ENCODE measurements around the gene TP63. TPM values are rescaled to one million over a fixed set of nuclear protein-coding genes. Genes with fewer than 3 reads are reported as not detected.

Gene TP63
- total RNA-seq, 1 donor: 1.8 TPM

- Histone ChIP-seq H3K36me3 (ENCODE audit: insufficient read depth, low read length) (no peaks in the 10 kb centered on the region), H2AFZ (ENCODE audit: low read length) (no peak overlapping the region), H3K27ac (ENCODE audit: low read depth, low read length) (no peak overlapping the region), H3K4me1 (ENCODE audit: insufficient read depth, low read length) (peaks cover 11% of the 10 kb centered on the region), H3K79me2 (ENCODE audit: insufficient read depth, low read length) (no peaks in the 10 kb centered on the region), H3K4me3 (ENCODE audit: insufficient read depth, low read length) (no peak overlapping the region), H3K4me2 (ENCODE audit: insufficient read depth, low read length) (no peak overlapping the region), H3K9me3 (ENCODE audit: low read depth, low read length) (no peaks in the 10 kb centered on the region), H4K20me1 (ENCODE audit: insufficient read depth, low read length) (no peaks in the 10 kb centered on the region), H3K27me3 (ENCODE audit: insufficient read depth, low read length) (no peaks in the 10 kb centered on the region)
- DNase-seq (ENCODE audit: insufficient read length, low spot score, missing footprints): no peak
- TF ChIP-seq CTCF (IDR thresholded peaks at IDR 0.05; ENCODE audit: extremely low read depth, low read depth, low read length): no peak
These were observed 211.8 kb downstream of the TP63 start for GRCh38 chr3:189842681-189843602.

GRCh38 chr3:189845069-189845468 is 213.9 kb downstream of the TP63 start:
- TF ChIP-seq CTCF (IDR thresholded peaks at IDR 0.05; ENCODE audit: extremely low read depth, low read depth, low read length): no peak
- Histone ChIP-seq H2AFZ (ENCODE audit: low read length) (no peak overlapping the region), H4K20me1 (ENCODE audit: insufficient read depth, low read length) (no peaks in the 10 kb centered on the region), H3K79me2 (ENCODE audit: insufficient read depth, low read length) (no peaks in the 10 kb centered on the region), H3K27me3 (ENCODE audit: insufficient read depth, low read length) (no peaks in the 10 kb centered on the region), H3K4me2 (ENCODE audit: insufficient read depth, low read length) (no peak overlapping the region), H3K9me3 (ENCODE audit: low read depth, low read length) (no peaks in the 10 kb centered on the region), H3K4me1 (ENCODE audit: insufficient read depth, low read length) (peaks cover 11% of the 10 kb centered on the region), H3K36me3 (ENCODE audit: insufficient read depth, low read length) (no peaks in the 10 kb centered on the region), H3K4me3 (ENCODE audit: insufficient read depth, low read length) (no peak overlapping the region), H3K27ac (ENCODE audit: low read depth, low read length) (no peak overlapping the region)
- no peak for DNase-seq (ENCODE audit: insufficient read length, low spot score, missing footprints)

- TF ChIP-seq CTCF (IDR thresholded peaks at IDR 0.05; ENCODE audit: extremely low read depth, low read depth, low read length): no peak
- no peak overlapping the region for H3K4me3 ChIP-seq (ENCODE audit: insufficient read depth, low read length)
- H3K79me2 ChIP-seq (ENCODE audit: insufficient read depth, low read length): no peaks in the 10 kb centered on the region
- H3K9me3 ChIP-seq (ENCODE audit: low read depth, low read length): no peaks in the 10 kb centered on the region
- peak; percentile 41 for DNase-seq (ENCODE audit: insufficient read length, low spot score, missing footprints)
- H4K20me1 ChIP-seq (ENCODE audit: insufficient read depth, low read length): no peaks in the 10 kb centered on the region
- peaks cover 10% of the 10 kb centered on the region for H3K4me1 ChIP-seq (ENCODE audit: insufficient read depth, low read length)
- no peak overlapping the region for H2AFZ ChIP-seq (ENCODE audit: low read length)
- H3K4me2 ChIP-seq (ENCODE audit: insufficient read depth, low read length): no peak overlapping the region
- H3K36me3 ChIP-seq (ENCODE audit: insufficient read depth, low read length): no peaks in the 10 kb centered on the region
- H3K27me3 ChIP-seq (ENCODE audit: insufficient read depth, low read length): no peaks in the 10 kb centered on the region
- H3K27ac ChIP-seq (ENCODE audit: low read depth, low read length): no peak overlapping the region
These were observed 217.3 kb downstream of the TP63 start for GRCh38 chr3:189848395-189849040.

GRCh38 chr3:189849262-189849661 is 218.1 kb downstream of the TP63 start:
- Histone ChIP-seq H3K79me2 (ENCODE audit: insufficient read depth, low read length) (no peaks in the 10 kb centered on the region), H3K4me2 (ENCODE audit: insufficient read depth, low read length) (no peak overlapping the region), H3K36me3 (ENCODE audit: insufficient read depth, low read length) (no peaks in the 10 kb centered on the region), H3K9me3 (ENCODE audit: low read depth, low read length) (no peaks in the 10 kb centered on the region), H3K27me3 (ENCODE audit: insufficient read depth, low read length) (no peaks in the 10 kb centered on the region), H3K4me1 (ENCODE audit: insufficient read depth, low read length) (peaks cover 10% of the 10 kb centered on the region), H2AFZ (ENCODE audit: low read length) (no peak overlapping the region), H4K20me1 (ENCODE audit: insufficient read depth, low read length) (no peaks in the 10 kb centered on the region), H3K4me3 (ENCODE audit: insufficient read depth, low read length) (no peak overlapping the region), H3K27ac (ENCODE audit: low read depth, low read length) (no peak overlapping the region)
- no peak for DNase-seq (ENCODE audit: insufficient read length, low spot score, missing footprints)
- TF ChIP-seq CTCF (IDR thresholded peaks at IDR 0.05; ENCODE audit: extremely low read depth, low read depth, low read length): no peak

Measured in osteoblast (primary cell).